Globus pallidus (tissue), 1 donor: ENCODE data around the gene FRMD5.
"Not testable (repeated sequence)": the region's sequence is repeated elsewhere in the genome, so short reads cannot be mapped to it uniquely, and the experiment has no call there.

Source experiments
- DNase-seq: peaks from one replicate; pipeline ENCODE4 v3.0.0-alpha.2; 2015; ENCODE audit warnings: low spot score

Gene FRMD5

GRCh38 chr15:44032820-44033219 lies 162.3 kb downstream of the FRMD5 start:
- DNase-seq: not testable (repeated sequence)

- DNase-seq: no peak
These were observed 165.0 kb downstream of the FRMD5 start for GRCh38 chr15:44029940-44030568.

- no peak for DNase-seq
These were observed 166.1 kb downstream of the FRMD5 start for GRCh38 chr15:44029003-44029402.

- no peak for DNase-seq
These were observed 166.7 kb downstream of the FRMD5 start for GRCh38 chr15:44028349-44028748.

GRCh38 chr15:44024155-44024554 lies 170.9 kb downstream of the FRMD5 start:
- no peak for DNase-seq

- no peak for DNase-seq
These were observed 171.9 kb downstream of the FRMD5 start for GRCh38 chr15:44023176-44023575.

- no peak for DNase-seq
These were observed 176.9 kb downstream of the FRMD5 start for GRCh38 chr15:44018151-44018550.

- no peak for DNase-seq
These were observed 179.3 kb downstream of the FRMD5 start for GRCh38 chr15:44015545-44016305.

- DNase-seq: no peak
These were observed 183.7 kb downstream of the FRMD5 start for GRCh38 chr15:44011238-44011854.

- no peak for DNase-seq
These were observed 185.0 kb downstream of the FRMD5 start for GRCh38 chr15:44010089-44010488.

GRCh38 chr15:44009038-44009437 lies 186.0 kb downstream of the FRMD5 start:
- no peak for DNase-seq

- peak; percentile 28 for DNase-seq
These were observed 194.8 kb downstream of the FRMD5 start for GRCh38 chr15:44000248-44000647.

- peak; percentile 49 for DNase-seq
These were observed 196.5 kb downstream of the FRMD5 start for GRCh38 chr15:43998607-43999006.

- no peak for DNase-seq
These were observed 203.9 kb downstream of the FRMD5 start for GRCh38 chr15:43991206-43991605.

- DNase-seq: no peak
These were observed 205.1 kb downstream of the FRMD5 start for GRCh38 chr15:43989938-43990337.

GRCh38 chr15:43988900-43989299 lies 206.2 kb downstream of the FRMD5 start:
- no peak for DNase-seq

GRCh38 chr15:43987924-43988323 lies 207.1 kb downstream of the FRMD5 start:
- DNase-seq: no peak

- DNase-seq: no peak
These were observed 208.9 kb downstream of the FRMD5 start for GRCh38 chr15:43985976-43986680.

- DNase-seq: no peak
These were observed 213.5 kb downstream of the FRMD5 start for GRCh38 chr15:43981576-43981975.

- DNase-seq: no peak
These were observed 217.8 kb downstream of the FRMD5 start for GRCh38 chr15:43977072-43977884.

GRCh38 chr15:43975770-43976169 lies 219.3 kb downstream of the FRMD5 start:
- DNase-seq: no peak

- DNase-seq: no peak
These were observed 219.7 kb downstream of the FRMD5 start for GRCh38 chr15:43975326-43975725.
